SW 1271 (cell line): ENCODE data around the gene PPP1R3D.

Source experiments
- DNase-seq, 2 experiments: peaks; one replicate each; lab custom pipeline; 2025; lab: John Stamatoyannopoulos, UW

Gene PPP1R3D

GRCh38 chr20:59948828-59949720 is 9.0 kb upstream of the PPP1R3D start:
- DNase-seq, result peak in 1 of 2 experiments; percentile 63

- DNase-seq, result no peak
These were observed 8.1 kb upstream of the PPP1R3D start for GRCh38 chr20:59948212-59948611.

GRCh38 chr20:59947376-59947775 is 7.3 kb upstream of the PPP1R3D start:
- DNase-seq, result no peak

- no peak for DNase-seq
These were observed 5.6 kb upstream of the PPP1R3D start for GRCh38 chr20:59945731-59946130.

GRCh38 chr20:59945175-59945574 is 5.1 kb upstream of the PPP1R3D start:
- no peak for DNase-seq

GRCh38 chr20:59944726-59945125 is 4.6 kb upstream of the PPP1R3D start:
- DNase-seq, result no peak

- no peak for DNase-seq
These were observed 2.1 kb upstream of the PPP1R3D start for GRCh38 chr20:59942245-59942644.

- no peak for DNase-seq
These were observed 820 bp upstream of the PPP1R3D start for GRCh38 chr20:59940956-59941294.

GRCh38 chr20:59939879-59940128 is 301 bp downstream of the PPP1R3D start:
- no peak for DNase-seq

GRCh38 chr20:59939052-59939878 is 840 bp downstream of the PPP1R3D start:
- DNase-seq, result no peak

- DNase-seq, result peak in 1 of 2 experiments; percentile 15
These were observed 1.4 kb downstream of the PPP1R3D start for GRCh38 chr20:59938696-59939051.

GRCh38 chr20:59938221-59938620 is 1.9 kb downstream of the PPP1R3D start:
- no peak for DNase-seq

GRCh38 chr20:59937150-59937549 is 3.0 kb downstream of the PPP1R3D start:
- no peak for DNase-seq

- DNase-seq, result no peak
These were observed 3.7 kb downstream of the PPP1R3D start for GRCh38 chr20:59936409-59936808.

- no peak for DNase-seq
These were observed 4.5 kb downstream of the PPP1R3D start for GRCh38 chr20:59935457-59936185.

GRCh38 chr20:59933849-59934585 is 6.1 kb downstream of the PPP1R3D start:
- peak; percentile 81 to 90 for DNase-seq

GRCh38 chr20:59933296-59933848 is 6.7 kb downstream of the PPP1R3D start, which contains the start of gene SYCP2:
SYCP2 (minus strand) TSS chr20:59933637; CDS start chr20:59922413, 11,224 bp downstream.
- DNase-seq, result peak; percentile 81 to 95

- DNase-seq, result no peak
These were observed 7.3 kb downstream of the PPP1R3D start for GRCh38 chr20:59932616-59933295.

GRCh38 chr20:59931511-59932312 is 8.4 kb downstream of the PPP1R3D start:
- DNase-seq, result peak in 1 of 2 experiments; percentile 22

- no peak for DNase-seq
These were observed 14.2 kb downstream of the PPP1R3D start for GRCh38 chr20:59925899-59926298.
